ENCODE measurements around the gene MAN2A1. TPM values are rescaled to one million over a fixed set of nuclear protein-coding genes. Genes with fewer than 3 reads are reported as not detected.

MAN2A1 gene
- polyA plus RNA-seq, 3 donors: 17.0 to 23.0 (median 20.1) TPM

- H3K27me3 Mint-ChIP-seq (ENCODE audit: low read depth in 3 of 3): no peaks in the 10 kb centered on the region
- H4K20me1 ChIP-seq (ENCODE audit: insufficient read depth, low read length): peaks cover under 1% of the 10 kb centered on the region
- peaks cover 11% of the 10 kb centered on the region for H3K79me2 ChIP-seq (ENCODE audit: insufficient read depth, low read length)
- peaks cover 0 to 3% of the 10 kb centered on the region in 2 donors for H3K9me3 ChIP-seq (replicated peaks in 1 of 2; ENCODE audit: control insufficient read depth in 1 of 2, insufficient read depth in 1 of 2, low read length in 2 of 2)
- intact Hi-C loops (cut with micrococcal nuclease): loop anchor here in 1 of 2 donors (10.0 kb wide), 1 partner anchor 271 kb away; no protein-coding TSS in a partner anchor
- no peak overlapping the region for H3K4me3 Mint-ChIP-seq
- no peak overlapping the region for H3K27ac ChIP-seq (ENCODE audit: low read depth in 1 of 2, low read length in 2 of 2)
- H3K4me1 Mint-ChIP-seq: peaks cover 12% of the 10 kb centered on the region
- no peaks in the 10 kb centered on the region for H3K36me3 Mint-ChIP-seq
- H3K27ac Mint-ChIP-seq: no peak overlapping the region
- peaks cover 9 to 12% of the 10 kb centered on the region in 2 donors for H3K4me1 ChIP-seq (ENCODE audit: control insufficient read depth in 1 of 2, insufficient read depth in 2 of 2, low read length in 2 of 2)
- no peak for DNase-seq
- H3K27me3 ChIP-seq (ENCODE audit: control insufficient read depth in 2 of 2, insufficient read depth in 2 of 2, low read length in 2 of 2): no peaks in the 10 kb centered on the region
- H3K36me3 ChIP-seq (replicated peaks in 1 of 2; ENCODE audit: control insufficient read depth in 1 of 2, insufficient read depth in 2 of 2, low read length in 2 of 2): no peaks in the 10 kb centered on the region
- H3K9me3 Mint-ChIP-seq: peaks cover 0 to 11% (median 2%) of the 10 kb centered on the region in 7 donors
- no peak overlapping the region for H3K9ac ChIP-seq (ENCODE audit: insufficient read depth, low read length, poor library complexity, severe bottlenecking)
- WGBS (ENCODE audit: insufficient coverage): 94% methylated on average over 2 of the region's 4 CpGs
- H3K4me3 ChIP-seq (replicated peaks in 1 of 3; ENCODE audit: low read depth in 2 of 3, low read length in 3 of 3): no peak overlapping the region
- H2AFZ ChIP-seq (ENCODE audit: insufficient read depth, low read depth, low read length, poor library complexity, severe bottlenecking): no peak overlapping the region
- TF ChIP-seq CTCF (IDR thresholded peaks at IDR 0.05): no peak
- no peak overlapping the region for H3K4me2 ChIP-seq (replicated peaks; ENCODE audit: extremely low read depth, low read length, poor library complexity, severe bottlenecking)
Measured at GRCh38 chr5:109685916-109686315, 3.8 kb upstream of the MAN2A1 start.

GRCh38 chr5:109688630-109688969 is 1.1 kb upstream of the MAN2A1 start:
- WGBS (ENCODE audit: insufficient coverage): 11% methylated on average over 6 of the region's 6 CpGs
- Mint-ChIP-seq H3K4me1 (peaks cover 38% of the 10 kb centered on the region), H3K27ac (peak overlapping the region; percentile 96 to 100 (median 99)), H3K27me3 (ENCODE audit: low read depth in 3 of 3) (no peaks in the 10 kb centered on the region), H3K36me3 (peaks cover 5 to 6% of the 10 kb centered on the region in 2 donors), H3K4me3 (peak overlapping the region; percentile 87 to 98), H3K9me3 (peaks cover 0 to 11% (median 2%) of the 10 kb centered on the region in 7 donors)
- intact Hi-C loops (cut with micrococcal nuclease): loop anchor here in 1 of 2 donors (10.0 kb wide), 1 partner anchor 274 kb away; no protein-coding TSS in a partner anchor
- Histone ChIP-seq H3K27ac (ENCODE audit: low read depth in 1 of 2, low read length in 2 of 2) (peak overlapping the region; percentile 85 to 94), H3K79me2 (ENCODE audit: insufficient read depth, low read length) (peaks cover 37% of the 10 kb centered on the region), H3K9ac (ENCODE audit: insufficient read depth, low read length, poor library complexity, severe bottlenecking) (peak overlapping the region; percentile 87), H3K9me3 (replicated peaks in 1 of 2; ENCODE audit: control insufficient read depth in 1 of 2, insufficient read depth in 1 of 2, low read length in 2 of 2) (peaks cover 0 to 3% of the 10 kb centered on the region in 2 donors), H3K4me3 (replicated peaks in 1 of 3; ENCODE audit: low read depth in 2 of 3, low read length in 3 of 3) (peak overlapping the region; percentile 53 to 94 (median 67)), H4K20me1 (ENCODE audit: insufficient read depth, low read length) (peaks cover 27% of the 10 kb centered on the region), H3K4me2 (replicated peaks; ENCODE audit: extremely low read depth, low read length, poor library complexity, severe bottlenecking) (peak overlapping the region; percentile 85), H3K4me1 (ENCODE audit: control insufficient read depth in 1 of 2, insufficient read depth in 2 of 2, low read length in 2 of 2) (peaks cover 27 to 37% of the 10 kb centered on the region in 2 donors), H2AFZ (ENCODE audit: insufficient read depth, low read depth, low read length, poor library complexity, severe bottlenecking) (peak overlapping the region; percentile 86), H3K36me3 (replicated peaks in 1 of 2; ENCODE audit: control insufficient read depth in 1 of 2, insufficient read depth in 2 of 2, low read length in 2 of 2) (no peaks in the 10 kb centered on the region), H3K27me3 (ENCODE audit: control insufficient read depth in 2 of 2, insufficient read depth in 2 of 2, low read length in 2 of 2) (no peaks in the 10 kb centered on the region)
- TF ChIP-seq CTCF (IDR thresholded peaks at IDR 0.05): peak; percentile 72
- peak in 1 of 3 donors; percentile 69 for DNase-seq
